Activated T-helper 17 cell treated with anti-CD3 and anti-CD28 coated beads, Interleukin-2, amount 50 U/mL, for 72 hours (primary cell): ENCODE measurements around the gene KPNA3. TPM values are rescaled to one million over a fixed set of nuclear protein-coding genes. Genes with fewer than 3 reads are reported as not detected.

Experiments used
- ATAC-seq: fragments of 150-1000 bp; cut with Tn5 transposase; replicated peaks from 2 replicates; pipeline ENCODE4 v1.10.0; 2021; ENCODE audit warnings: mild to moderate bottlenecking, moderate library complexity
- H3K27ac Mint-ChIP-seq: one replicate; pipeline ENCODE4 v1.8.0; 2022; ENCODE audit warnings: mixed read lengths
- H3K27me3 Mint-ChIP-seq: one replicate; pipeline ENCODE4 v1.8.0; 2022; ENCODE audit warnings: mixed read lengths
- H3K36me3 Mint-ChIP-seq: one replicate; pipeline ENCODE4 v1.8.0; 2022; ENCODE audit warnings: low read depth, mild to moderate bottlenecking, mixed read lengths
- H3K4me1 Mint-ChIP-seq: one replicate; pipeline ENCODE4 v1.8.0; 2022; ENCODE audit warnings: mixed read lengths
- H3K4me3 Mint-ChIP-seq: one replicate; pipeline ENCODE4 v1.8.0; 2022; ENCODE audit warnings: mild to moderate bottlenecking, mixed read lengths
- H3K9me3 Mint-ChIP-seq: one replicate; pipeline ENCODE4 v1.8.0; 2022; ENCODE audit warnings: mixed read lengths
- total RNA-seq, 2 donors: library from RNA; stranded (reverse); gene quantifications; one replicate each; pipeline ENCODE4 v1.2.3, GENCODE V29; 2022

Gene KPNA3
- total RNA-seq, 2 donors from 2014 or later = 20.3 to 49.5 TPM

- H3K27ac Mint-ChIP-seq = no peak overlapping the region
- H3K27me3 Mint-ChIP-seq = no peaks in the 10 kb centered on the region
- no peaks in the 10 kb centered on the region for H3K9me3 Mint-ChIP-seq
- no peaks in the 10 kb centered on the region for H3K4me1 Mint-ChIP-seq
- no peaks in the 10 kb centered on the region for H3K36me3 Mint-ChIP-seq
- no peak for ATAC-seq
- no peak overlapping the region for H3K4me3 Mint-ChIP-seq
Observed at GRCh38 chr13:49655906-49656305, 136.6 kb downstream of the KPNA3 start.

GRCh38 chr13:49654011-49654410, 138.5 kb downstream of the KPNA3 start:
- Mint-ChIP-seq H3K27ac (no peak overlapping the region), H3K36me3 (no peaks in the 10 kb centered on the region), H3K4me1 (no peaks in the 10 kb centered on the region), H3K27me3 (no peaks in the 10 kb centered on the region), H3K9me3 (no peaks in the 10 kb centered on the region), H3K4me3 (no peak overlapping the region)
- ATAC-seq = no peak

GRCh38 chr13:49653478-49653877, 139.0 kb downstream of the KPNA3 start:
- H3K4me1 Mint-ChIP-seq = no peaks in the 10 kb centered on the region
- no peak overlapping the region for H3K27ac Mint-ChIP-seq
- H3K4me3 Mint-ChIP-seq = no peak overlapping the region
- H3K9me3 Mint-ChIP-seq = no peaks in the 10 kb centered on the region
- H3K27me3 Mint-ChIP-seq = no peaks in the 10 kb centered on the region
- no peaks in the 10 kb centered on the region for H3K36me3 Mint-ChIP-seq
- ATAC-seq = no peak

GRCh38 chr13:49652355-49653305, 139.9 kb downstream of the KPNA3 start:
- Mint-ChIP-seq H3K27ac (no peak overlapping the region), H3K36me3 (no peaks in the 10 kb centered on the region), H3K27me3 (no peaks in the 10 kb centered on the region), H3K4me3 (no peak overlapping the region), H3K4me1 (no peaks in the 10 kb centered on the region), H3K9me3 (no peaks in the 10 kb centered on the region)
- no peak for ATAC-seq

GRCh38 chr13:49651570-49652354, 140.7 kb downstream of the KPNA3 start:
- Mint-ChIP-seq H3K36me3 (no peaks in the 10 kb centered on the region), H3K27ac (no peak overlapping the region), H3K27me3 (no peaks in the 10 kb centered on the region), H3K4me1 (no peaks in the 10 kb centered on the region), H3K4me3 (no peak overlapping the region), H3K9me3 (no peaks in the 10 kb centered on the region)
- no peak for ATAC-seq

GRCh38 chr13:49649963-49650312, 142.5 kb downstream of the KPNA3 start:
- ATAC-seq = no peak
- Mint-ChIP-seq H3K27me3 (no peaks in the 10 kb centered on the region), H3K9me3 (no peaks in the 10 kb centered on the region), H3K27ac (no peak overlapping the region), H3K36me3 (no peaks in the 10 kb centered on the region), H3K4me1 (peaks cover 5% of the 10 kb centered on the region), H3K4me3 (no peak overlapping the region)

Other genes starting within 250 kb of the KPNA3 start
- 10 to 100 TPM; 16.0 to 16.6 TPM for gene RCBTB1, start 207.1 kb downstream of the KPNA3 start, total RNA-seq
- gene ARL11, start 164.2 kb downstream of the KPNA3 start, total RNA-seq = 1 to 10 TPM in 1 of 2 donors, under 1 TPM in 1; 0.89 to 1.0 TPM
- gene EBPL, start 101.2 kb downstream of the KPNA3 start, total RNA-seq = 10 to 100 TPM; 24.0 to 53.5 TPM
- 1 to 10 TPM; 3.6 to 5.3 TPM for gene SPRYD7, start 143.7 kb upstream of the KPNA3 start, total RNA-seq
- gene TRIM13, start 204.4 kb upstream of the KPNA3 start, total RNA-seq = 10 to 100 TPM; 13.5 to 14.8 TPM
- gene KCNRG, start 222.8 kb upstream of the KPNA3 start, total RNA-seq = under 1 TPM; 0.19 to 0.45 TPM